Stimulated activated naive CD8-positive, alpha-beta T cell treated with anti-CD3 and anti-CD28 coated beads, Interleukin-15, amount 100 ng/mL, for 72 hours (primary cell): ENCODE results near the gene SS18.

Experiments used
- ATAC-seq: fragments of 150-1000 bp; cut with Tn5 transposase; 2 replicates; pipeline ENCODE4 v1.10.0; 2021; ENCODE audit warnings: mild to moderate bottlenecking, moderate library complexity
- DNase-seq, 2 donors: peaks; one replicate each; pipeline ENCODE4 v3.0.0; 2021 to 2022
- H3K27ac Mint-ChIP-seq, 2 donors: one replicate each; pipeline ENCODE4 v1.8.0; 2022; ENCODE audit warnings: mild to moderate bottlenecking in 2 of 2, mixed read lengths in 2 of 2, moderate library complexity in 2 of 2
- H3K27me3 Mint-ChIP-seq: one replicate; pipeline ENCODE4 v1.8.0; 2022; ENCODE audit warnings: mixed read lengths
- H3K4me1 Mint-ChIP-seq: one replicate; pipeline ENCODE4 v1.8.0; 2022; ENCODE audit warnings: mild to moderate bottlenecking, mixed read lengths
- H3K4me3 Mint-ChIP-seq, 2 donors: one replicate each; pipeline ENCODE4 v1.8.0; 2022; ENCODE audit warnings: mild to moderate bottlenecking in 2 of 2, mixed read lengths in 2 of 2, moderate library complexity in 1 of 2
- H3K9me3 Mint-ChIP-seq, 2 donors: one replicate each; pipeline ENCODE4 v1.8.0; 2022; ENCODE audit warnings: mixed read lengths in 2 of 2

Gene SS18

GRCh38 chr18:25998461-25998860 lies 92.0 kb downstream of the SS18 start:
- DNase-seq (no peak), ATAC-seq (no peak)
- Mint-ChIP-seq H3K4me1 (no peaks in the 10 kb centered on the region), H3K4me3 (no peak overlapping the region), H3K9me3 (no peaks in the 10 kb centered on the region), H3K27ac (no peak overlapping the region), H3K27me3 (no peaks in the 10 kb centered on the region)

GRCh38 chr18:25992566-25992965 lies 97.8 kb downstream of the SS18 start:
- H3K4me3 Mint-ChIP-seq = no peak overlapping the region
- ATAC-seq (no peak), DNase-seq (no peak)
- no peak overlapping the region for H3K27ac Mint-ChIP-seq
- no peaks in the 10 kb centered on the region for H3K4me1 Mint-ChIP-seq
- no peaks in the 10 kb centered on the region for H3K27me3 Mint-ChIP-seq
- H3K9me3 Mint-ChIP-seq = no peaks in the 10 kb centered on the region

GRCh38 chr18:25990473-25990872 lies 99.9 kb downstream of the SS18 start:
- Mint-ChIP-seq H3K27me3 (peaks cover 5% of the 10 kb centered on the region), H3K9me3 (no peaks in the 10 kb centered on the region), H3K27ac (no peak overlapping the region), H3K4me1 (no peaks in the 10 kb centered on the region), H3K4me3 (no peak overlapping the region)
- DNase-seq = no peak
- ATAC-seq = no peak

GRCh38 chr18:25985707-25986394 lies 104.6 kb downstream of the SS18 start:
- DNase-seq (no peak), ATAC-seq (no peak)
- H3K4me3 Mint-ChIP-seq = no peak overlapping the region
- H3K27me3 Mint-ChIP-seq = peaks cover 5% of the 10 kb centered on the region
- no peak overlapping the region for H3K27ac Mint-ChIP-seq
- no peaks in the 10 kb centered on the region for H3K4me1 Mint-ChIP-seq
- H3K9me3 Mint-ChIP-seq = no peaks in the 10 kb centered on the region

GRCh38 chr18:25983730-25984129 lies 106.7 kb downstream of the SS18 start:
- no peak overlapping the region for H3K4me3 Mint-ChIP-seq
- peaks cover 5% of the 10 kb centered on the region for H3K27me3 Mint-ChIP-seq
- no peaks in the 10 kb centered on the region for H3K4me1 Mint-ChIP-seq
- DNase-seq (no peak), ATAC-seq (no peak)
- H3K9me3 Mint-ChIP-seq = no peaks in the 10 kb centered on the region
- H3K27ac Mint-ChIP-seq = no peak overlapping the region

GRCh38 chr18:25982961-25983360 lies 107.5 kb downstream of the SS18 start:
- Mint-ChIP-seq H3K27me3 (peaks cover 5% of the 10 kb centered on the region), H3K4me1 (no peaks in the 10 kb centered on the region), H3K9me3 (no peaks in the 10 kb centered on the region), H3K4me3 (no peak overlapping the region), H3K27ac (no peak overlapping the region)
- ATAC-seq (no peak), DNase-seq (no peak)

- Mint-ChIP-seq H3K27ac (no peak overlapping the region), H3K27me3 (peaks cover 5% of the 10 kb centered on the region), H3K9me3 (no peaks in the 10 kb centered on the region), H3K4me3 (no peak overlapping the region), H3K4me1 (no peaks in the 10 kb centered on the region)
- no peak for DNase-seq
- no peak for ATAC-seq
These were observed 108.3 kb downstream of the SS18 start for GRCh38 chr18:25982153-25982552.

- Mint-ChIP-seq H3K4me3 (no peak overlapping the region), H3K27me3 (no peaks in the 10 kb centered on the region), H3K9me3 (no peaks in the 10 kb centered on the region), H3K4me1 (no peaks in the 10 kb centered on the region), H3K27ac (no peak overlapping the region)
- DNase-seq = no peak
- no peak for ATAC-seq
These were observed 110.9 kb downstream of the SS18 start for GRCh38 chr18:25979369-25980040.

- no peak for DNase-seq
- Mint-ChIP-seq H3K27ac (no peak overlapping the region), H3K4me3 (no peak overlapping the region), H3K27me3 (no peaks in the 10 kb centered on the region), H3K9me3 (no peaks in the 10 kb centered on the region), H3K4me1 (no peaks in the 10 kb centered on the region)
- no peak for ATAC-seq
These were observed 113.9 kb downstream of the SS18 start for GRCh38 chr18:25976554-25976953.

GRCh38 chr18:25974630-25975077 lies 115.8 kb downstream of the SS18 start:
- no peak overlapping the region for H3K27ac Mint-ChIP-seq
- no peaks in the 10 kb centered on the region for H3K4me1 Mint-ChIP-seq
- no peaks in the 10 kb centered on the region for H3K9me3 Mint-ChIP-seq
- no peak for DNase-seq
- no peaks in the 10 kb centered on the region for H3K27me3 Mint-ChIP-seq
- H3K4me3 Mint-ChIP-seq = no peak overlapping the region
- no peak for ATAC-seq
